Measurements from ENCODE around the gene COX10.

Gene COX10

DNA sequence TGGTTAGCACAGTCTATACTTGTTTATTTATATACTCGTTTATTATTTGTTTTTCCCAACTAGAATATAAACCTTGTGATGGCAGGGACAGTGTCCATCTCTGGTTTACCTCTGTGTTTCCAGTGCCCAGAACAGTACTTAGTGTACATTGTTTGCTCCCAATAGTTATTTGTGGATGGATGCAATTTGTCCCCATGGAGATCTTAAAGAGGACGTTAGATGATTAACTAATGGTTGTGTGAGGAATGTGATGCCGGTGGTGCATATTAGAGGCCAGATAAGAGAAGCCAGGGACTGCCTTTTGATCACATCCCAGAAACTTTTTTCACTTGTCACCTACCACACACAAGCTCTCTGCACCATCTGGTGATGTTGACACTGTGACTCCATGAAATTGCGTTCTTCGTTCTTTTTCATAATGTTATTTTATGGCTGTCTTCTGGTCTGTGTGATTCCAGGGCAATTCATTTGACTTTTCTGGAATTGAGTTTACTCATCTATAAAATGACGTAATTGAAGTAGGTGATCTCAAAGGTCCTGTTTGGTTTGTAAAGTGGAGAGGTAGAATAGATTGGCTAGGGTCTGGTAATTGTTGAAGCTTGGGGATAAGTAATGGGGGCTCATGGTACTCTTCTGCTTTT lies 1.2 kb downstream of the COX10 start:
- peak overlapping the region; percentile 98 for H3K4me3 ChIP-seq (ENCODE audit: low read depth, low read length)
- TF ChIP-seq CTCF (IDR thresholded peaks at IDR 0.05; ENCODE audit: low read depth, low read length) = no peak

DNA sequence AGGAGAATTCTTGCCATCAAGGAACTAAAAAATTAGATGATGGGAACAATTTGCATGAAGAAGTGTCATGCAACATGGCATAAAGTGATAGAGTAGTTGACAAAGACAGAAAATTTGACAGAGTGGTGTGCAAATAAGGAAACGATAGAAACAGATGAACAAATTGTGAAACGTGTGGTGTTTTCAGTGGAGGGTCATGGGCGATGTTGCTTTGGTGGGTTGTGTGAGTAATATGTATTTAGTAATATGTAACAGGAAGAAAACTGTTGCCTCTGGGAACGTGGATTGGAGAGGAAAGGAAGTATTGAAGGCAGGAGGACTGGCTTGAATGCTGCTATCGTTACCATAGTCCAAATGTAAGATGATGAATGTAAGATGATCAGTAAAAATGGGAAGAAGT lies 3.6 kb downstream of the COX10 start:
- H3K4me3 ChIP-seq (ENCODE audit: low read depth, low read length) = no peak overlapping the region
- no peak for TF ChIP-seq CTCF (IDR thresholded peaks at IDR 0.05; ENCODE audit: low read depth, low read length)

- H3K4me3 ChIP-seq (ENCODE audit: low read depth, low read length) = no peak overlapping the region
- no peak for TF ChIP-seq CTCF (IDR thresholded peaks at IDR 0.05; ENCODE audit: low read depth, low read length)
These were observed 8.7 kb downstream of the COX10 start for GRCh38 chr17:14078027-14078426.

- TF ChIP-seq CTCF (IDR thresholded peaks at IDR 0.05; ENCODE audit: low read depth, low read length) = no peak
- H3K4me3 ChIP-seq (ENCODE audit: low read depth, low read length) = no peak overlapping the region
These were observed 11.5 kb downstream of the COX10 start for GRCh38 chr17:14080847-14081251.

DNA sequence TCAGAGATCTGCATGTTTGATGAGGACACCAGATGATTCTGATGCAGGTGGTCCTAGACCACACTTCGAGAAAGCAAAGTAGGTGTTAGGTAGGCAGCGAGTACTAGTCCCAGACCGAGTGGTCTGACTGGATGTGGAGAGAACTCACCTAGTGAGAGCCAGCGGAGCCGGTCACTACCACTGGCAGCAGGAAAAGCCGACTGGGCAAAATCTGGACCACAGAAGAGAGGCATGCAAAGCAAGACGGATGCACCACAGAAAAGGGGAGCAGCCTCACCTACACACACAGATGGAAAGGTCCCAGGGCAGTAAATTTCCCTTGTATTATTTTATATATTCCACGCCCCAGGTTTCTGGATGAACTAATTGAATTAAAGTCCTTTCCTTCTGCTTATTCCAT lies 13.5 kb downstream of the COX10 start:
- TF ChIP-seq CTCF (IDR thresholded peaks at IDR 0.05; ENCODE audit: low read depth, low read length) = no peak

GRCh38 chr17:14084955-14085354 lies 15.7 kb downstream of the COX10 start:
- H3K4me3 ChIP-seq (ENCODE audit: low read depth, low read length) = no peak overlapping the region
- TF ChIP-seq CTCF (IDR thresholded peaks at IDR 0.05; ENCODE audit: low read depth, low read length) = no peak

More for the DNA sequence above, 13.5 kb downstream of the COX10 start:
- no peak overlapping the region for H3K4me3 ChIP-seq (ENCODE audit: low read depth, low read length)

DNA sequence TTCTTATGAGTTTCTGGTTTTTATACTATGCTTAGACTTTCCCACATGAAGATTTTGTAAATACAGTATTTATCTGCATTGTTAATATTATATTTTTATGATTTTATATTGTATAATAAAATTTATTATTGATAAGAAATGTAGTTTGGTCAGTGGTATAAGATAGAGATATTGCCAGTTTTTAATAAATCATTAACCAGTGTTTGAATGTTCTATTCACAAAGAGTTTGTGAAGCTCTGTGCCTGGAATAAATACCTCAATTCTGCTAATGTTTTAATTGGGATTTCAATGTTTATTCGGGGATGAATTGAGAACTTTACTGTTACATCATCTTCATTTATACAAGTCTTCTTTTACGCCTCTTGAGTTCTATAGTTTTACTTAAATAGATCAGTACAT lies 16.9 kb downstream of the COX10 start:
- H3K4me3 ChIP-seq (ENCODE audit: low read depth, low read length) = no peak overlapping the region
- no peak for TF ChIP-seq CTCF (IDR thresholded peaks at IDR 0.05; ENCODE audit: low read depth, low read length)
